PFSK-1 (cell line): ENCODE results near the gene DNAH11.

Source experiments
- FOXP2 ChIP-seq: optimal IDR thresholded peaks from 2 replicates; pipeline ENCODE3; 2011; ENCODE audit warnings: borderline replicate concordance, control low read depth, inconsistent platforms; ENCODE audit not compliant: insufficient read depth; ENCODE audit errors: extremely low read length, extremely low read depth
- POLR2AphosphoS5 ChIP-seq: IDR thresholded peaks from 2 replicates; pipeline ENCODE4 v1.6.1; 2012; ENCODE audit warnings: low read depth, mild to moderate bottlenecking, control low read depth, low read length, moderate library complexity
- REST ChIP-seq, 2 experiments: IDR thresholded peaks; 2 replicates each; pipeline versions ENCODE4 v1.6.1 to v1.8.0; 2011 to 2012; ENCODE audit warnings: low read depth in 2 of 2, low read length in 2 of 2, control low read depth in 1 of 2, inconsistent platforms in 1 of 2, mild to moderate bottlenecking in 1 of 2, moderate library complexity in 1 of 2; ENCODE audit not compliant: insufficient read depth in 1 of 2
- SIN3A ChIP-seq: IDR thresholded peaks from 2 replicates; pipeline ENCODE4 v1.6.1; 2012; ENCODE audit warnings: mild to moderate bottlenecking, low read length, moderate library complexity, borderline replicate concordance; ENCODE audit not compliant: insufficient read depth
- TAF1 ChIP-seq: IDR thresholded peaks from 2 replicates; pipeline ENCODE4 v1.6.1; 2012; ENCODE audit warnings: low read length, control low read depth, borderline replicate concordance; ENCODE audit not compliant: insufficient read depth

Gene DNAH11

GRCh38 chr7:21903020-21903786, 360.4 kb downstream of the DNAH11 start:
- no peak for TF ChIP-seq FOXP2
- no peak for TF ChIP-seq SIN3A
- no peak for TF ChIP-seq POLR2AphosphoS5
- TF ChIP-seq REST (IDR thresholded peaks at IDR 0.05; ENCODE audit: insufficient read depth in 1 of 2, low read depth in 2 of 2, low read length in 2 of 2), result no peak
- TF ChIP-seq TAF1, result no peak

GRCh38 chr7:21908746-21909145, 365.9 kb downstream of the DNAH11 start:
- TF ChIP-seq TAF1, result no peak

GRCh38 chr7:21910253-21910652, 367.4 kb downstream of the DNAH11 start:
- TF ChIP-seq REST (IDR thresholded peaks at IDR 0.05; ENCODE audit: insufficient read depth in 1 of 2, low read depth in 2 of 2, low read length in 2 of 2) (no peak), FOXP2 (no peak), POLR2AphosphoS5 (no peak), SIN3A (no peak), TAF1 (no peak)

GRCh38 chr7:21911341-21911875, 368.6 kb downstream of the DNAH11 start:
- TF ChIP-seq REST (IDR thresholded peaks at IDR 0.05; ENCODE audit: insufficient read depth in 1 of 2, low read depth in 2 of 2, low read length in 2 of 2) (no peak), TAF1 (no peak), FOXP2 (no peak), POLR2AphosphoS5 (no peak), SIN3A (no peak)

GRCh38 chr7:21912305-21912704, 369.5 kb downstream of the DNAH11 start:
- TF ChIP-seq POLR2AphosphoS5 (no peak), REST (IDR thresholded peaks at IDR 0.05; ENCODE audit: insufficient read depth in 1 of 2, low read depth in 2 of 2, low read length in 2 of 2) (no peak), SIN3A (no peak), TAF1 (no peak), FOXP2 (no peak)
